ENCODE results near the gene PIKFYVE.

DNA sequence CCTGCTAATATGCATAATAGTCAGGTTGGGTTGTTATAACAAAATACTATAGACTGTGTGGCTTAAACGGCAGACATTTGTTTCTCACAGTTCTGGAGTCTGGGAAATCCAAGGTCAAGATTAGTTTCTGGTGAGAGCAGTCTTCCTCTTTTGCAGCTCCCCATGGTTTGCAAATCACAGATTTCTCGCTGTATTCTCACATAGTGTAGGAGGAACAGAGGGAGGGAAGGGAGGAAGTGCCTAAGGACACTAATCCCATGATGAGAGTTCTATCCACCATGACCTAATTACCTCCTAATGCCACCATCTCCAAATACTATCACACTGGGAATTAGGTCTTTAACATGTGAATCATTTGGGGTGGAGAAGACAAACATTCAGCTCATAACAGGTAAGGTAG lies 120.5 kb downstream of the PIKFYVE start:
- TF ChIP-seq, protein P1, sequence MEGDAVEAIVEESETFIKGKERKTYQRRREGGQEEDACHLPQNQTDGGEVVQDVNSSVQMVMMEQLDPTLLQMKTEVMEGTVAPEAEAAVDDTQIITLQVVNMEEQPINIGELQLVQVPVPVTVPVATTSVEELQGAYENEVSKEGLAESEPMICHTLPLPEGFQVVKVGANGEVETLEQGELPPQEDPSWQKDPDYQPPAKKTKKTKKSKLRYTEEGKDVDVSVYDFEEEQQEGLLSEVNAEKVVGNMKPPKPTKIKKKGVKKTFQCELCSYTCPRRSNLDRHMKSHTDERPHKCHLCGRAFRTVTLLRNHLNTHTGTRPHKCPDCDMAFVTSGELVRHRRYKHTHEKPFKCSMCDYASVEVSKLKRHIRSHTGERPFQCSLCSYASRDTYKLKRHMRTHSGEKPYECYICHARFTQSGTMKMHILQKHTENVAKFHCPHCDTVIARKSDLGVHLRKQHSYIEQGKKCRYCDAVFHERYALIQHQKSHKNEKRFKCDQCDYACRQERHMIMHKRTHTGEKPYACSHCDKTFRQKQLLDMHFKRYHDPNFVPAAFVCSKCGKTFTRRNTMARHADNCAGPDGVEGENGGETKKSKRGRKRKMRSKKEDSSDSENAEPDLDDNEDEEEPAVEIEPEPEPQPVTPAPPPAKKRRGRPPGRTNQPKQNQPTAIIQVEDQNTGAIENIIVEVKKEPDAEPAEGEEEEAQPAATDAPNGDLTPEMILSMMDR (optimal IDR thresholded peaks at IDR 0.05 in 1 of 3, IDR thresholded peaks at IDR 0.05 in 1 of 3, conservative IDR thresholded peaks at IDR 0.05 in 1 of 3; ENCODE audit: extremely low read depth in 1 of 3, insufficient read depth in 2 of 3, low read length in 3 of 3), result no peak
- no peak for TF ChIP-seq EZH2 (IDR thresholded peaks at IDR 0.05; ENCODE audit: low read length)
